WTC11 (cell line): ENCODE results near the gene GNL1. TPM values are rescaled to one million over a fixed set of nuclear protein-coding genes. Genes with fewer than 3 reads are reported as not detected.

Experiments used
- ATAC-seq: fragments of 200-7000 bp; cut with Tn5 transposase; 2 replicates; pipeline ENCODE4 v1.10.0; 2021; ENCODE audit warnings: mild to moderate bottlenecking, moderate library complexity
- CTCF ChIA-PET: fragments of 300-600 bp; sonication (Branson Sonifier 250); formaldehyde crosslinking; loops from one replicate; lab custom pipeline; 2021; ENCODE audit warnings: antibody characterized with exemption; lab: Charles Lee
- POLR2A ChIA-PET: fragments of 350-600 bp; sonication (Branson Sonifier 250); formaldehyde crosslinking; loops from one replicate; lab custom pipeline; 2021; ENCODE audit warnings: antibody characterized with exemption; lab: Charles Lee
- DNase-seq: peaks from one replicate; pipeline ENCODE4 v3.0.0; 2021; ENCODE audit warnings: low spot score
- H3K27ac Mint-ChIP-seq: 2 replicates; pipeline ENCODE4 v1.8.0; 2021; ENCODE audit warnings: mixed read lengths
- H3K27me3 Mint-ChIP-seq: 2 replicates; pipeline ENCODE4 v1.8.0; 2021; ENCODE audit warnings: low read depth, mild to moderate bottlenecking, moderate library complexity, mixed read lengths
- H3K36me3 Mint-ChIP-seq: 2 replicates; pipeline ENCODE4 v1.8.0; 2021; ENCODE audit warnings: mixed read lengths
- H3K4me1 Mint-ChIP-seq: 2 replicates; pipeline ENCODE4 v1.8.0; 2022; ENCODE audit warnings: mixed read lengths
- H3K4me3 Mint-ChIP-seq: 2 replicates; pipeline ENCODE4 v1.8.0; 2021; ENCODE audit warnings: mild to moderate bottlenecking, moderate library complexity, mixed read lengths
- H3K9me3 Mint-ChIP-seq: 2 replicates; pipeline ENCODE4 v1.8.0; 2021; ENCODE audit warnings: mixed read lengths
- CREB1 ChIP-seq: sonication (generic); formaldehyde crosslinking; IDR thresholded peaks from 2 replicates; pipeline ENCODE4 v1.8.0; 2023; ENCODE audit warnings: mild to moderate bottlenecking, missing genetic modification reagents
- ELF4 ChIP-seq: sonication (generic); formaldehyde crosslinking; IDR thresholded peaks from 2 replicates; pipeline ENCODE4 v1.8.1; 2022; ENCODE audit warnings: low read depth, mild to moderate bottlenecking, moderate library complexity, missing genetic modification reagents
- FOXP1 ChIP-seq: sonication (generic); formaldehyde crosslinking; IDR thresholded peaks from 2 replicates; pipeline ENCODE4 v1.8.0; 2022; ENCODE audit warnings: missing genetic modification reagents, mild to moderate bottlenecking, moderate library complexity, borderline replicate concordance
- IRF2 ChIP-seq: sonication (generic); formaldehyde crosslinking; IDR thresholded peaks from 2 replicates; pipeline ENCODE4 v1.8.0; 2022; ENCODE audit warnings: low read depth, missing genetic modification reagents, borderline replicate concordance
- PRRX2 ChIP-seq: fragments of 250-450 bp; sonication (Bioruptor Pico); IDR thresholded peaks from 2 replicates; pipeline ENCODE4 v1.8.0; 2021; ENCODE audit warnings: mild to moderate bottlenecking
- SMAD4 ChIP-seq: sonication (generic); formaldehyde crosslinking; IDR thresholded peaks from 2 replicates; pipeline ENCODE4 v1.8.0; 2022; ENCODE audit warnings: mild to moderate bottlenecking, missing genetic modification reagents
- TEAD1 ChIP-seq: sonication (generic); formaldehyde crosslinking; IDR thresholded peaks from 2 replicates; pipeline ENCODE4 v1.8.0; 2022; ENCODE audit warnings: mild to moderate bottlenecking, missing genetic modification reagents
- TP53 ChIP-seq: sonication (generic); formaldehyde crosslinking; IDR thresholded peaks from 2 replicates; pipeline ENCODE4 v1.8.1; 2023; ENCODE audit warnings: mild to moderate bottlenecking, missing genetic modification reagents
- ZNF219 ChIP-seq: sonication (generic); formaldehyde crosslinking; IDR thresholded peaks from 2 replicates; pipeline ENCODE4 v1.8.0; 2023; ENCODE audit warnings: missing genetic modification reagents, mild to moderate bottlenecking, borderline replicate concordance
- ZNF263 ChIP-seq: sonication (generic); formaldehyde crosslinking; IDR thresholded peaks from 2 replicates; pipeline ENCODE4 v1.8.1; 2022; ENCODE audit warnings: low read depth, mild to moderate bottlenecking, moderate library complexity, missing genetic modification reagents
- total RNA-seq: library from RNA; stranded (reverse); gene quantifications from 3 replicates; pipeline ENCODE4 v1.2.3, GENCODE V29; 2021
- TF ChIP-seq, protein P1 (sequence below): fragments of 250-450 bp; sonication (Bioruptor Pico); conservative IDR thresholded peaks from 2 replicates; pipeline ENCODE4 v1.9.0; 2021; ENCODE audit warnings: mild to moderate bottlenecking
- TF ChIP-seq, protein P2 (sequence below): sonication (generic); formaldehyde crosslinking; IDR thresholded peaks from 2 replicates; pipeline ENCODE4 v1.8.0; 2023; ENCODE audit warnings: missing genetic modification reagents, mild to moderate bottlenecking, borderline replicate concordance
- TF ChIP-seq, protein P3 (sequence below): fragments of 250-450 bp; sonication (Bioruptor Pico); IDR thresholded peaks from 2 replicates; pipeline ENCODE4 v1.9.0; 2021; ENCODE audit warnings: mild to moderate bottlenecking
- TF ChIP-seq, protein P4 (sequence below): sonication (generic); formaldehyde crosslinking; IDR thresholded peaks from 2 replicates; pipeline ENCODE4 v1.8.1; 2023; ENCODE audit warnings: mild to moderate bottlenecking, missing genetic modification reagents, moderate library complexity
- TF ChIP-seq, protein P5 (sequence below): sonication (generic); formaldehyde crosslinking; IDR thresholded peaks from 2 replicates; pipeline ENCODE4 v1.8.1; 2022; ENCODE audit warnings: missing genetic modification reagents, borderline replicate concordance
- TF ChIP-seq, protein P6 (sequence below): sonication (generic); formaldehyde crosslinking; IDR thresholded peaks from 2 replicates; pipeline ENCODE4 v1.8.1; 2023; ENCODE audit warnings: mild to moderate bottlenecking, missing genetic modification reagents, moderate library complexity

The GNL1 gene
- total RNA-seq, 1 experiment from 2014 or later = 85.7 TPM

DNA sequence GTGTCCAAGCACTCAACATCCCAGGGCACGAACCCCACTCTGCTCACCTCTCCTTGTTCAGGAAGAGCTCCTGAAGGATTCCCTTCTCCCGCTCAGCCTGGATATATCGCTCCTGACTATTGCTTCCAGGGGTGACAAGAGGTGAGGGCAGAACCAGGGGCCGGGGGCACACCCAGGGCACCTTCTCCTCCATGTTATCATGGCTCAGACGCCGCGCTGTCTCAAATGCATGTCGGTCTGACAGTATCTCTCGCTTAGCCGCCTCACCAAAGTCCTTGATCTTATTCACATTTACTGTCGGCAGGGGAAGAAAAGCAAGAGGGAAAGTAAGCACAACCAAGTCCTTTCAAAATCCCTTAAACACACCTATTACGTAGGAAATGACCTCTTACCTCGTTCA is 47.7 kb upstream of the GNL1 start:
- Mint-ChIP-seq H3K27me3 (no peaks in the 10 kb centered on the region), H3K27ac (no peak overlapping the region), H3K36me3 (peaks cover 85% of the 10 kb centered on the region), H3K9me3 (no peaks in the 10 kb centered on the region), H3K4me3 (no peak overlapping the region), H3K4me1 (no peaks in the 10 kb centered on the region; the same call in 1 of the 2 replicates)
- POLR2A ChIA-PET = no interaction called here
- no peak for DNase-seq
- TF ChIP-seq, protein P1, sequence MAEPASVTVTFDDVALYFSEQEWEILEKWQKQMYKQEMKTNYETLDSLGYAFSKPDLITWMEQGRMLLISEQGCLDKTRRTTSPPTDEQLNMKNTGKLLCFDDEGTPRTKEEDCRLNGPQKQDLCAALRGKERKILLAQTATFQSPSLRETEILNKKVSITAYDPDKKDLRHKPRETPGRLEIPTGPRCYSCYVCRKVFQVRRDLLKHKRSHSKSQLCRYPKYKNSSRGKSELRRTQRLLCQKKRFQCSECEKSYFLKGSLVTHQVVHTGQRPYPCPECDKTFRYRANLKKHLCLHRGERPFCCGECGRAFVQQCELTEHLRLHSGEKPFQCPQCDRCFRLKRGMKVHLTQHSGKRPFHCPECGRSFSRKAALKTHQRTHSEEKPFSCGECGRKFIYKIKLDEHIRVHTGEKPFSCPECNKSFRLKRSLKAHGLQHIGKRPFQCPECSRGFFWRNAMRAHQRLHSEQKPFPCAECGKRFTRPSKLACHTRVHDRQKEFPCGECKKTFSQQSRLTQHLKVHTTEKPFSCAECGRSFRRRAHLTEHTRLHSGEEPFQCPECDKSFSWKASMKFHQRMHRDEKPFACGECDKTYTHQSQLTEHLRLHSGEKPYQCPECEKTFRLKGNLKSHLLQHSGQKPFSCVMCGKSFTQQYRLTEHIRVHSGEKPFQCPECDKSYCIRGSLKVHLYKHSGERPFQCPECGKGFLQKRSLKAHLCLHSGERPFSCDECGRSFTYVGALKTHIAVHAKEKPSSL = no peak
- no peak for TF ChIP-seq ZNF263 (CRISPR knock-in tag)
- TF ChIP-seq, protein P2, sequence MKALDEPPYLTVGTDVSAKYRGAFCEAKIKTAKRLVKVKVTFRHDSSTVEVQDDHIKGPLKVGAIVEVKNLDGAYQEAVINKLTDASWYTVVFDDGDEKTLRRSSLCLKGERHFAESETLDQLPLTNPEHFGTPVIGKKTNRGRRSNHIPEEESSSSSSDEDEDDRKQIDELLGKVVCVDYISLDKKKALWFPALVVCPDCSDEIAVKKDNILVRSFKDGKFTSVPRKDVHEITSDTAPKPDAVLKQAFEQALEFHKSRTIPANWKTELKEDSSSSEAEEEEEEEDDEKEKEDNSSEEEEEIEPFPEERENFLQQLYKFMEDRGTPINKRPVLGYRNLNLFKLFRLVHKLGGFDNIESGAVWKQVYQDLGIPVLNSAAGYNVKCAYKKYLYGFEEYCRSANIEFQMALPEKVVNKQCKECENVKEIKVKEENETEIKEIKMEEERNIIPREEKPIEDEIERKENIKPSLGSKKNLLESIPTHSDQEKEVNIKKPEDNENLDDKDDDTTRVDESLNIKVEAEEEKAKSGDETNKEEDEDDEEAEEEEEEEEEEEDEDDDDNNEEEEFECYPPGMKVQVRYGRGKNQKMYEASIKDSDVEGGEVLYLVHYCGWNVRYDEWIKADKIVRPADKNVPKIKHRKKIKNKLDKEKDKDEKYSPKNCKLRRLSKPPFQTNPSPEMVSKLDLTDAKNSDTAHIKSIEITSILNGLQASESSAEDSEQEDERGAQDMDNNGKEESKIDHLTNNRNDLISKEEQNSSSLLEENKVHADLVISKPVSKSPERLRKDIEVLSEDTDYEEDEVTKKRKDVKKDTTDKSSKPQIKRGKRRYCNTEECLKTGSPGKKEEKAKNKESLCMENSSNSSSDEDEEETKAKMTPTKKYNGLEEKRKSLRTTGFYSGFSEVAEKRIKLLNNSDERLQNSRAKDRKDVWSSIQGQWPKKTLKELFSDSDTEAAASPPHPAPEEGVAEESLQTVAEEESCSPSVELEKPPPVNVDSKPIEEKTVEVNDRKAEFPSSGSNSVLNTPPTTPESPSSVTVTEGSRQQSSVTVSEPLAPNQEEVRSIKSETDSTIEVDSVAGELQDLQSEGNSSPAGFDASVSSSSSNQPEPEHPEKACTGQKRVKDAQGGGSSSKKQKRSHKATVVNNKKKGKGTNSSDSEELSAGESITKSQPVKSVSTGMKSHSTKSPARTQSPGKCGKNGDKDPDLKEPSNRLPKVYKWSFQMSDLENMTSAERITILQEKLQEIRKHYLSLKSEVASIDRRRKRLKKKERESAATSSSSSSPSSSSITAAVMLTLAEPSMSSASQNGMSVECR (CRISPR knock-in tag) = no peak
- TF ChIP-seq, protein P3, sequence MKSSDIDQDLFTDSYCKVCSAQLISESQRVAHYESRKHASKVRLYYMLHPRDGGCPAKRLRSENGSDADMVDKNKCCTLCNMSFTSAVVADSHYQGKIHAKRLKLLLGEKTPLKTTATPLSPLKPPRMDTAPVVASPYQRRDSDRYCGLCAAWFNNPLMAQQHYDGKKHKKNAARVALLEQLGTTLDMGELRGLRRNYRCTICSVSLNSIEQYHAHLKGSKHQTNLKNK (CRISPR knock-in tag) = no peak
- no peak for TF ChIP-seq IRF2 (CRISPR knock-in tag)
- TF ChIP-seq, protein P4, sequence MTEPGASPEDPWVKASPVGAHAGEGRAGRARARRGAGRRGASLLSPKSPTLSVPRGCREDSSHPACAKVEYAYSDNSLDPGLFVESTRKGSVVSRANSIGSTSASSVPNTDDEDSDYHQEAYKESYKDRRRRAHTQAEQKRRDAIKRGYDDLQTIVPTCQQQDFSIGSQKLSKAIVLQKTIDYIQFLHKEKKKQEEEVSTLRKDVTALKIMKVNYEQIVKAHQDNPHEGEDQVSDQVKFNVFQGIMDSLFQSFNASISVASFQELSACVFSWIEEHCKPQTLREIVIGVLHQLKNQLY = no peak
- TF ChIP-seq TEAD1 = no peak
- TF ChIP-seq ELF4 = no peak
- TF ChIP-seq, protein P5, sequence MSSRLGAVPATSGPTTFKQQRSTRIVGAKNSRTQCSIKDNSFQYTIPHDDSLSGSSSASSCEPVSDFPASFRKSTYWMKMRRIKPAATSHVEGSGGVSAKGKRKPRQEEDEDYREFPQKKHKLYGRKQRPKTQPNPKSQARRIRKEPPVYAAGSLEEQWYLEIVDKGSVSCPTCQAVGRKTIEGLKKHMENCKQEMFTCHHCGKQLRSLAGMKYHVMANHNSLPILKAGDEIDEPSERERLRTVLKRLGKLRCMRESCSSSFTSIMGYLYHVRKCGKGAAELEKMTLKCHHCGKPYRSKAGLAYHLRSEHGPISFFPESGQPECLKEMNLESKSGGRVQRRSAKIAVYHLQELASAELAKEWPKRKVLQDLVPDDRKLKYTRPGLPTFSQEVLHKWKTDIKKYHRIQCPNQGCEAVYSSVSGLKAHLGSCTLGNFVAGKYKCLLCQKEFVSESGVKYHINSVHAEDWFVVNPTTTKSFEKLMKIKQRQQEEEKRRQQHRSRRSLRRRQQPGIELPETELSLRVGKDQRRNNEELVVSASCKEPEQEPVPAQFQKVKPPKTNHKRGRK = no peak
- no peak for TF ChIP-seq FOXP1 (CRISPR knock-in tag)
- TF ChIP-seq PRRX2 (CRISPR knock-in tag) = no peak
- no peak for TF ChIP-seq TP53 (CRISPR knock-in tag)
- TF ChIP-seq, protein P6, sequence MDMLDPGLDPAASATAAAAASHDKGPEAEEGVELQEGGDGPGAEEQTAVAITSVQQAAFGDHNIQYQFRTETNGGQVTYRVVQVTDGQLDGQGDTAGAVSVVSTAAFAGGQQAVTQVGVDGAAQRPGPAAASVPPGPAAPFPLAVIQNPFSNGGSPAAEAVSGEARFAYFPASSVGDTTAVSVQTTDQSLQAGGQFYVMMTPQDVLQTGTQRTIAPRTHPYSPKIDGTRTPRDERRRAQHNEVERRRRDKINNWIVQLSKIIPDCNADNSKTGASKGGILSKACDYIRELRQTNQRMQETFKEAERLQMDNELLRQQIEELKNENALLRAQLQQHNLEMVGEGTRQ = no peak
- CTCF ChIA-PET = interaction anchor here (1.0 kb wide), 1 partner anchor 59 kb away, joined by 4 read pairs; no protein-coding TSS in a partner anchor
- ATAC-seq = no peak

DNA sequence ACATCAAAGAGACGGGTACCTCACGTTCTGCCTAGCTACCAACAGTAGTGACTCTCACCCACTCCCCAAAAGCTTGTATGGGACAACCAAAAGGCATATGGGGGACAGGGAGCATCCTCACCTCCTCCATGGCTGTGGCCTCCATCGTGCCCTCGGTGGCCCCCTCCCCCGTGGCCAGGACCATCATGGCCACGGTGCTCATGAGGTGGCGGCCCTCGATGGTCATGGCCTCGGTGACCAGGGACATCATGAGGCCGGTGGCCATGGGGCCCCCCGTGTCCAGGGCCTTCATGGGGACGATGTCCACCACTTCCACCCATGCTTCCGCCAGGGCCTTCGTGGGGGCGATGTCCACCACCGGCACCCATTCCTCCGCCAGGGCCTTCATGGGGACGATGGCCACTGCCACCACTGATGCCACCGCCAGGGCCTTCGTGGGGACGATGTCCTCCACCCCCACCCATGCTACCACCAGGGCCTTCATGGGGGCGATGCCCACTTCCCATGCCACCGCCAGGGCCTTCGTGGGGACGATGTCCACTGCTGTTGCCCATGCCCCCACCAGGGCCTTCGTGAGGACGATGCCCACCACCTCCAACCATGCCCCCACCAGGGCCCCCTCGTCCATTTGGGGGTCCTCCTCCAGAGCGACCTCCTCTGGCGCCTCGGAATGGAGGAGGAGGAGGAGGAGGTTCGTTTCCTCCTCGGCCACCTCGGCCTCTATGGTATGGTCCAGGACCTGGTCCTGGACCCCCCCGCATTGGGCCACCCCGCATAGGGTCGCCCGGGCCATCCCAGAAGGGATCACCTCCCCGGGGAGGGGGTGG is 45.7 kb upstream of the GNL1 start:
- Mint-ChIP-seq H3K4me1 (no peaks in the 10 kb centered on the region), H3K4me3 (no peak overlapping the region), H3K27me3 (no peaks in the 10 kb centered on the region), H3K9me3 (no peaks in the 10 kb centered on the region), H3K27ac (no peak overlapping the region), H3K36me3 (peaks cover 65% of the 10 kb centered on the region)
- CTCF ChIA-PET = interaction anchor here (1.2 to 2.7 kb wide), 2 partner anchors 61 to 148 kb away, joined by 3 to 5 read pairs; no protein-coding TSS in a partner anchor
- no peak for ATAC-seq
- no peak for TF ChIP-seq ZNF219 (CRISPR knock-in tag)
- TF ChIP-seq SMAD4 (CRISPR knock-in tag) = no peak
- TF ChIP-seq CREB1 = no peak
- POLR2A ChIA-PET = interaction anchor here (1.8 kb wide), 1 partner anchor 13 kb away, joined by 7 read pairs; no protein-coding TSS in a partner anchor
- DNase-seq = no peak
